MG63 (cell line): ENCODE results near the gene NRL. TPM values are rescaled to one million over a fixed set of nuclear protein-coding genes. Genes with fewer than 3 reads are reported as not detected.

Experiments
- DNase-seq: peaks from one replicate; pipeline ENCODE4 v3.0.0-alpha.2; 2020
- H3K27me3 ChIP-seq: fragments of 250-450 bp; sonication (Bioruptor Pico); 2 replicates; pipeline ENCODE4 v1.5.1; 2020; ENCODE audit warnings: mild to moderate bottlenecking, moderate library complexity
- H3K36me3 ChIP-seq: fragments of 250-450 bp; sonication (Bioruptor Pico); 2 replicates; pipeline ENCODE4 v1.5.1; 2020; ENCODE audit warnings: mild to moderate bottlenecking, moderate library complexity
- H3K4me3 ChIP-seq: fragments of 250-450 bp; sonication (Bioruptor Pico); 2 replicates; pipeline ENCODE4 v1.5.1; 2020; ENCODE audit warnings: mild to moderate bottlenecking, moderate library complexity
- H3K9me3 ChIP-seq: fragments of 250-450 bp; sonication (Bioruptor Pico); 2 replicates; pipeline ENCODE4 v1.5.1; 2020; ENCODE audit warnings: mild to moderate bottlenecking, moderate library complexity
- total RNA-seq: library from RNA; depleted of rRNA; stranded (reverse); fragments of >200 nt; shearing (Covaris generic); gene quantifications from 2 replicates; pipeline ENCODE4 v1.2.3, GENCODE V29; 2014; ENCODE audit warnings: low replicate concordance

The NRL gene
- total RNA-seq, 1 experiment from 2014 or later = 4.9 TPM

DNA sequence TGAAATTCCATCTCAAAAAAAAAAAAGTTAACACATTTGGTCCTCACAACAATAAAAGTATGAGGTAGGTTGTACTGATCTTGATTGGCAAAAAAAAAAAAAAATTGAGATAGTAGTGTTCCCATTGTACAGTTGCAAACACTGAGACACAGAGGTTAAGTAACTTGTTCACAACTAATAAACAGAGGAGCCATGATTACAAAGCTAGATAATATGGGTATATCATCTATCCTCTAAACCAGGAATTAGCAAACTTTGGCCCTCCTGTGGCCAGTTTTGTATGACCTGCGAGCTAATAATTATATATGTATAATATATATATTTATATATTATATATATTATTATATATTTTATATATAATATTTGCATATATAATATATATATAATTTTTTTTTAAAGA lies 19.0 kb upstream of the NRL start:
- peaks cover 6% of the 10 kb centered on the region; the same call in 1 of the 2 replicates for H3K36me3 ChIP-seq
- no peak for DNase-seq

DNA sequence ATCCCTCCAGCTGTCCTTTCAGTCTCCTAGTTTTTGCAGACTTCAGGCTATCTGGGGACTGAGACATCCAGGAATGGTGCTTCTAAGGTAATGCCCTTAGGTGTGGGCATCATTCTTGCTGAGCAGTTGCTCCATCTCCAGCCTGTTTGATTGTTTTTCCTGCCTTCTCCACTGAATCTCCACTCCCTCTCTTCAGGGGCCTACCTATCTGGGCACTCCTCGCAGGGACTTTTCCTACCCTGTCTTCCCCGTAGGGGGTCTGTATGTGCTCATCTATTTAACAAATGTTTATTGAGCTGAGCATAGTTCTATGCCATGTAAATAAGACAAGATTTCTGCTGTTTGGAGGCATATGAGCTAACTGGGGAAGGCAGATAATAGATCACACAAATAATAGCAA lies 18.2 kb upstream of the NRL start:
- DNase-seq = no peak
- H3K4me3 ChIP-seq = no peak overlapping the region
- peaks cover 3% of the 10 kb centered on the region; the same call in 1 of the 2 replicates for H3K36me3 ChIP-seq
- H3K27me3 ChIP-seq = no peaks in the 10 kb centered on the region
- no peaks in the 10 kb centered on the region for H3K9me3 ChIP-seq

More for the DNA sequence above, 19.0 kb upstream of the NRL start:
- Histone ChIP-seq H3K9me3 (no peaks in the 10 kb centered on the region), H3K27me3 (no peaks in the 10 kb centered on the region), H3K4me3 (no peak overlapping the region)

DNA sequence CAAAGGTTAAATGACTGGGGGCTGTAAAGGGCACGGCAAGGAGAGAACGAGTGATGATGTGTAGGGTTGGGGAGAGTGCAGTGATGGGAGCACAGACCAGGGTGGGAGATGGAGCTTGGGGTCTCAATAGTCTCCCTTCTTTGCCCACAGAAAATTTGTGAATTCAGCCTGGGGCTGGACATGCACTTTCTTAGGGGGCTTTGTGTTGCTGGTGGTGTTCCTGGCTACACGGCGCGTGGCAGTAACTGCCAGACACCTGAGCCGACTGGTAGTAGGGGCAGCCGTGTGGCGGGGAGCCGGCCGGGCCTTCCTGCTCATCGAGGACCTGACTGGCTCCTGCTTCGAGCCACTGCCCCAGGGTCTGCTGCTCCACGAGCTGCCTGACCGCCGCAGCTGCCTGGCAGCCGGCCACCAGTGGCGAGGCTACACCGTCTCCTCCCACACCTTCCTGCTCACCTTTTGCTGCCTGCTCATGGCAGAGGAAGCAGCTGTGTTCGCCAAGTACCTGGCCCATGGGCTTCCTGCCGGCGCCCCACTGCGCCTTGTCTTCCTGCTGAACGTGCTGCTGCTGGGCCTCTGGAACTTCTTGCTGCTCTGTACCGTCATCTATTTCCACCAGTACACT lies 17.4 kb upstream of the NRL start:
- Histone ChIP-seq H3K36me3 (no peaks in the 10 kb centered on the region; the same call in 1 of the 2 replicates), H3K27me3 (no peaks in the 10 kb centered on the region), H3K4me3 (no peak overlapping the region), H3K9me3 (no peaks in the 10 kb centered on the region)
- no peak for DNase-seq

DNA sequence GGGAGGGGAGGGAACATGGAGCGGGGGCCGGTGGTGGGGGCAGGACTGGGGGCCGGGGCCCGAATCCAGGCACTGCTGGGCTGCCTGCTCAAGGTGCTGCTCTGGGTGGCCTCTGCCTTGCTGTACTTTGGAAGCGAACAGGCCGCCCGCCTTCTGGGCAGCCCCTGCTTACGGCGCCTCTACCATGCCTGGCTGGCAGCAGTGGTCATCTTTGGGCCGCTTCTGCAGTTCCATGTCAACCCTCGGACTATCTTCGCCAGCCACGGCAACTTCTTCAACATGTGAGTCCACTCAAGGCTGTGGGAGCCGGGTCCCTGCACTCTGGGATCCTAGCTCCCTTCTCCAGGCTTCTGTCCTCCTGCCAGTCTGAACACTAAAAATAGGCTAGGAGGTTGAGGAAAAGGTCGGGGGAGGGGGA lies 16.8 kb upstream of the NRL start:
- DNase-seq = no peak
- Histone ChIP-seq H3K4me3 (no peak overlapping the region), H3K9me3 (no peaks in the 10 kb centered on the region), H3K27me3 (no peaks in the 10 kb centered on the region), H3K36me3 (no peaks in the 10 kb centered on the region)

DNA sequence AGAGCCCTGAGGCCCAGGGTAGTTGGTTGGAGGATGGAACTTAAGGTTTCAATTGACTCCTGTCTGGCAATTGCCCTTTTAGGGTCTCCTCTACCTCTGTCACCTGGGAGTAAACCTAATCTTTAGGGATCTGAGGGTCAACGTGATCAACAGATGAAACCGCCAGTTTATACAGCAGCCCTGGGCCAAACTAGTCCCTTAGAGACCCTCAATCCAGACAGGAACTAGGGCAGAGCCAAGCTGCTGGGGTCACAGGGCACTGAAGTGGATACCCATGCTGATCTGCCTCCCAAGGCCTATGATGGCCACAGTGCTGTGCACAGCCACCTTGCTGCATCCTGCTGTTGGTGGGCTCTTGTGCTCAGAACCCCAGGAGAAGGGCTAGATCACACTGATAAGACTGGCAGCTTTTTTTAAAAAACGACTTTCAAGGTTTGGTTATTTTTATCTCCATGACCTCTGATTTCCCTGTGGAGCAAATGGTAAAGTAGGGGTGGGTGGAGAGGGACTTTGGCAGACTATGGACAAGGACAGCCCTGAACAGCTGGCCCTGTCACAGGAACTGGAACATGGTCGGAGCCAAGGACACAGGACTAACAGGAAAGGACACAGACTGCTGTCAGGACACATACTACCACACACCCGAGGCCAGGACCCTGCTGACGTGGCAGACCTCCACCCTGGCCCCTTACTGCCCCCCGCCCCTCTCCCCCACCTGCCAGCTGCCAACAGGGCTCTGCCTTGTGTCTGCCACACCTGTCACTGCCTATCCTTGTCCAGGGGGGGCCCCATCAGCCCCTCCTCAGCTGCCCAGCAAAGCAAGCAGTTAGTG lies 16.2 kb upstream of the NRL start:
- Histone ChIP-seq H3K4me3 (no peak overlapping the region), H3K36me3 (no peaks in the 10 kb centered on the region), H3K27me3 (no peaks in the 10 kb centered on the region), H3K9me3 (no peaks in the 10 kb centered on the region)
- DNase-seq = no peak

DNA sequence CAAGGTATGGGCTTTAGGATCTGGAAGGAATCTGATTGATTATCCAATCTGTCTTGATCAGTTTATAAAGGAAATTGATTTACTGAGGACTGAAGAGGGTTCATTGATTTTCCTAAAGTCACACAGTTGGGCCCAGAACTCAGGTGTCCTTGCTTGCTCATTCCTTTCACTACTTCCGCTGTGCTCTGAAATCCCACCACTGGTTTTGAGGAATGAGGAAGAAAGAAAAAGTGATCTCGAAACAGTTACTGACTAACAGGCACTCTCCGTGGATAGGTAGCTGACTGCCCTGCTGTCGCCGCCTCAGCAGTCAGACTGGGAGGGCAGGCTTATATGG lies 15.6 kb upstream of the NRL start, which contains the start of gene FITM1:
Gene FITM1 (plus strand): TSS at position 280 of the 337 bp plus-strand sequence. CDS start 905 bp downstream, outside the sequence.
- no peaks in the 10 kb centered on the region for H3K9me3 ChIP-seq
- no peak within 1 kb of the TSS for H3K4me3 ChIP-seq
- no peaks in the 10 kb centered on the region for H3K27me3 ChIP-seq
- no peaks in the 10 kb centered on the region for H3K36me3 ChIP-seq
- DNase-seq = no peak

DNA sequence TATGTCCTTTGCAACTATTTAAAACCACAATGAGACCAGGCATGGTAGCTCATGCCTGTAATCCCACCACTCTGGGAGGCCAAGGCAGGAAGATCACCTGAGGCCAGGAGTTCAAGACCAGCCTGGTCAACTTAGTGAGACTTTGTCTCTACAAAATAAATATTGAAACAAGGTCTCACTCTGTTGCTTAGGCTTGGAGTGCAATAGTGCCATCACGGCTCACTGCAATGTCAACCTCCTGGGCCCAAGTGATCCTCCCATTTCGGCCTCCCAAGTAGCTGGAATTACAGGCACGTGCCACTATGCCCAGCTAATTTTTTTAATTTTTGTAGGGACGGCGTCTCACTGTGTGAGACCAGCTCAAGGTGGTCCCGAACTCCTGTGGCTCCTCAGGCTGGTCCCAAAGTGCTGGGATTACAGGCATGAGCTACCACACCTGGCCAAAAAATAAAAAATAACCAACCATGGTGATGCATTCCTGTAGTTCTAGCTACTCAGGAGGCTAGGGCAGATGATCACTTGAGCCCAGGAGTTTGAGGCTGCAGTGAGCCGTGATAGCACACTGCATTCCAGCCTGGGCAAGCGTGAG lies 14.8 kb upstream of the NRL start:
- Histone ChIP-seq H3K36me3 (no peaks in the 10 kb centered on the region), H3K4me3 (no peak overlapping the region), H3K9me3 (no peaks in the 10 kb centered on the region), H3K27me3 (no peaks in the 10 kb centered on the region)
- no peak for DNase-seq

DNA sequence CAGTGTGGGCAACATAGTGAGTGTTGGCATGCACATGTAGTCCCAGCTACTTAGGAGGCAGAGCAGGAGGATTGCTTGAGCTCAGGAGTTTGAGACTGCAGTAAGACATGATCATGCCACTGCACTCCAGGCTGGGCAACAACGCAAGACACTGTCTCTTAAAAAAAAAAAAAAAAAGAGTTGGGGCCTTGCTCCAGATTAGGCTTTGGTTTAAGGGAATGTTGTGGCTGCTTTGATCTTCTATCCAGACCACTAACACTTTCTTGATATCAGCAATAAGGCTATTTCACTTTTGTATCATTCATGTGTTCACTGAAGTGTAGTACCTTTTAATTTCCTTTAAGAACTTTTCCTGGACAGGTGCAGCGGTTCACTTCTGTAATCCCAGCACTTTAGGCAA lies 12.9 kb upstream of the NRL start:
- Histone ChIP-seq H3K4me3 (no peak overlapping the region), H3K36me3 (no peaks in the 10 kb centered on the region), H3K9me3 (no peaks in the 10 kb centered on the region), H3K27me3 (no peaks in the 10 kb centered on the region)
- DNase-seq = no peak

DNA sequence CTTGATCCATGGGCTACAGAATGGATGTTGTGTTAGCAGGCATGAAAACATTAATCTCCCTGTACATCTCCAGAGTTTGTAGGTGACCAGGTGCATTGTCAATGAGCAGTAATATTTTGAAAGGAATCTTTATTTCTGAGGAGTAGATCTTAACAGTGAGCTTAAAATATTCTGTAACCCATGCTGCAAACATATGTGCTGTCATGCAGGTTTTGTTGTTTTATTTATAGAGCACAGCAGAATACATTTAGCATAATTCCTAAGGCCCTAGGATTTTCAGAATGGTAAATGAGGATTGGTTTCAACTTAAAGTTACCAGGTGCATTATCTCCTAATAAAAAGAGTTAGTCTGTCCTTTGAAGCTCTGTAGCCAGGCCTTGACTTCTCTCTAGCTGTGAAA lies 12.2 kb upstream of the NRL start:
- Histone ChIP-seq H3K4me3 (no peak overlapping the region), H3K27me3 (no peaks in the 10 kb centered on the region), H3K9me3 (no peaks in the 10 kb centered on the region), H3K36me3 (no peaks in the 10 kb centered on the region)
- DNase-seq = no peak

DNA sequence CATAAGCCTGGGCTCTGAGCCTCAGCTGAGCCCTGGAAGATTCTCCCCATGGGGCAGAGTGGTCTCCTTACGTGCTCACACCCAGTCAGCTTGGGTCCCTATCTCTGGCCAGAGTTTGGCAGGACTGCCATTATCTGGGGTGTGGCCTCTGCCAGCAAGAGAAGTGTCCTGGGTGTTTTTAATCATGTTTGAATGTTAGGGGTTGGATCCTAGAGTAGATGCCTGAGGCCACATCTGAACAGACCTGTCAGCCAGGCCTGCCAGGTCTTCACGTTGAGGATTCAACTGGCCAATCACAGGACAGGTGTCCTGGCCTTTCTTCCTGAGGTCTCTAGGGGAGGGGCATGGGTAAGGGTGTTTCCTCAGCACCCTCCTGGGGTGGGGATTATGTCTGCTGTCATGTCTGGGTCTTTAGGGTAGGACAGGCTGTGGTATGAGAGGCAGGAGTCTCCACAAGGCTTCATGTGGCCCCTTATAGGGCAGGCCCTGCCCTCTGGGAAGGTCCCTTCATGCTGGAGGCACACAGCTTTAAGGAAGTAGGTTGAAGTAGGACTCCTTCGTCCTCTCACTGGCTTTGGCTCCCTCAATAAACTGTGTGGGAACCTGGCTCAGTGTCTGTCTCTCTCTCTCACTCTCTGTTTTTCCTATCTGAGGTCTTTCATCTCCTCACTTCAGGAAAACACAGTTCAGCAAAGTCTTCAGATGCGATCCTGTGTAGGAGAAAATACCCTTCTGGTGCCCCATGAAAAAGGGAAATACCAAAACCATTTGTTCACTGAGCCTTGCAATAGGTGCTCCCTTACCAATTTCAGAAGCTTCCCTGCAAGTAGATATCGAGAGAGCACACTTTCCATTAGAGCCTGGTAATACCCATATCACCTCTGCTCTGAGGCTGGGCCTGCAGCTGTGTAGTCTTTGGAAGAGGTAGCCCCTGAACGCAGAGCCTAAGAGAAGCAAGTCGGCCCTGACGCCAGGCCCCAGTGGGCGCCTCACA lies 9.0 kb upstream of the NRL start:
- Histone ChIP-seq H3K27me3 (no peaks in the 10 kb centered on the region), H3K4me3 (no peak overlapping the region), H3K36me3 (no peaks in the 10 kb centered on the region), H3K9me3 (no peaks in the 10 kb centered on the region)
- no peak for DNase-seq

DNA sequence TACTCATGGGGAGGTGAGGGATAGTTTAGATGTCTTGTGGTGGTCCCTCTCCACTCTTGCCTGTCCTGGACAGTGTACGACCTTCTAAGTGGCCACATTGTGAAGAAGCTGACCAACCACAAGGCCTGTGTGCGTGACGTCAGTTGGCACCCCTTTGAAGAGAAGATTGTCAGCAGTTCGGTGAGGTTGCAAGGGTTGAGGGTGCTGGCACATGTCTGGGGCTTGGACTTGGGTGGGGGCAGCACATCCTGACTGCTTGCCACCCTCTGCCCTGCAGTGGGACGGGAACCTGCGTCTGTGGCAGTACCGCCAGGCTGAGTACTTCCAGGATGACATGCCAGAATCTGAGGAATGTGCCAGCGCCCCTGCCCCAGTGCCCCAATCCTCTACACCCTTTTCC lies 8.1 kb upstream of the NRL start:
- Histone ChIP-seq H3K4me3 (no peak overlapping the region), H3K27me3 (no peaks in the 10 kb centered on the region), H3K9me3 (no peaks in the 10 kb centered on the region), H3K36me3 (no peaks in the 10 kb centered on the region)
- DNase-seq = no peak

DNA sequence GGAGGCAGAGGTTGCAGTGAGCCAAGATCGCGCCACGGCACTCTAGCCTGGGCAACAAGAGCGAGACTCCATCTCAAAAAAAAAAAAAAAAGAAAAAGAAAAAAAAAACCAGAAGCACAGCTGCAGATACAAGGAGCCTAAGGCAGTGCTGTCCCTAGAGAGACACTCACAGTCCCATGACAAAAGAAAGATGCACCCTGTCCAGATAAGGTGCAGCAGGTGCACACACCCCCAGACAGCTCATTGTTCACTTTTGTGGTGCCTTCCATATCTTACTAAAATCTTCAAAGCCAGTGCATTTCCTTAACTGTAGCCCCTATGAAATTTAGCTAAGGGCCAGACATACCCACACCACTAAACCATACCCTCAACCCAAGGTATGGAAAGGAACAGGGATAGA lies 7.7 kb upstream of the NRL start:
- no peak overlapping the region for H3K4me3 ChIP-seq
- no peak for DNase-seq
- H3K36me3 ChIP-seq = no peaks in the 10 kb centered on the region
- no peaks in the 10 kb centered on the region for H3K9me3 ChIP-seq
- no peaks in the 10 kb centered on the region for H3K27me3 ChIP-seq

DNA sequence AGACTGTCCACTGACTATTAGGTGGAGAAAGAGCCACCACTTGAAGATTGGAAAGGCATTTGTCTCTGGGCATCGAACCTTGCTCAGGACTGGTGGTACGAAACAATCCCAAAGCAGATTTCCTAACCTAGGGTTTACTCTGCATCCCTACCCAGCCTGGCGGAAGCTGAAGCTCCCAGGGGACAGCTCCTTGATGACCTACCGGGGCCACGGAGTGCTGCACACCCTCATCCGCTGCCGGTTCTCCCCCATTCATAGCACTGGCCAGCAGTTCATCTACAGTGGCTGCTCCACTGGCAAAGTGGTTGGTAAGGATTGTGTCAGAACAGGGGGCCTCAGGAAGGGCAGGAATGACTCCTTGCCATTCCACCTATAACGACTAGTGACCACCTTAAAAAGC lies 6.5 kb upstream of the NRL start:
- DNase-seq = no peak
- H3K4me3 ChIP-seq = no peak overlapping the region
- H3K9me3 ChIP-seq = no peaks in the 10 kb centered on the region
- no peaks in the 10 kb centered on the region for H3K27me3 ChIP-seq
- H3K36me3 ChIP-seq = no peaks in the 10 kb centered on the region

DNA sequence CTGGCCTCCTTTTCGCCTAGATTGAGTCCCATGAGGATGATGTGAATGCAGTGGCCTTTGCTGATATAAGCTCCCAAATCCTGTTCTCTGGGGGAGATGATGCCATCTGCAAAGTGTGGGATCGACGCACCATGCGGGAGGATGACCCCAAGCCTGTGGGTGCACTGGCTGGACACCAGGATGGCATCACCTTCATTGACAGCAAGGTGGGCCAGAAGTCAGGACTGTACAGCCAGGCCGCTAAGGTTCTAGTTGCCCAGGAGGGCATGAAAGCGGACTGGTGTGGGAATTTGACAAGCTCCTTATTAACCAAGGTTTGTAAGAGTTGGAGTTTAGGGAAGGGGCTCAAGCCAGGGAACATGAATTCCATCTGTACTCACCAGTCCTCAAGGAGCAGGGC lies 4.9 kb upstream of the NRL start:
- DNase-seq = no peak
- Histone ChIP-seq H3K4me3 (no peak overlapping the region), H3K36me3 (no peaks in the 10 kb centered on the region), H3K27me3 (no peaks in the 10 kb centered on the region), H3K9me3 (no peaks in the 10 kb centered on the region)

DNA sequence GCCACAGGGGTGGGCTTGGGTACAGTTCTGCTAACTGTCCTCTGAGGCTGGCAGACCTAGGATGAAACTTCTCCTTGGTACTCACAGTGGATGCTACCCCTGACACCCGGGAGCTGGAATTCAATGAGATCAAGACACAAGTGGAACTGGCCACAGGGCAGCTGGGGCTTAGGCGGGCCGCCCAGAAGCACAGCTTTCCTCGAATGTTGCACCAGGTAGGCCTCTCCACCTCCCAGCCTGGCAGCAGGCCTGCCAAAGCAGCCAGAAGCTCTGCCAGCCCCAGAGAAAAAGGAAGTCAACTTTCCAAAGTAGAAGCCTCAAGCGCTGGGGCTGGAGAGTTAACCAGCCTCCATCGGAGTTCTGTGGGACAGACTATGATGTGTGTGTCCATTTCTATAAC lies 2.4 kb upstream of the NRL start:
- H3K36me3 ChIP-seq = no peaks in the 10 kb centered on the region
- H3K9me3 ChIP-seq = no peaks in the 10 kb centered on the region
- DNase-seq = no peak
- H3K4me3 ChIP-seq = no peak overlapping the region
- H3K27me3 ChIP-seq = no peaks in the 10 kb centered on the region

DNA sequence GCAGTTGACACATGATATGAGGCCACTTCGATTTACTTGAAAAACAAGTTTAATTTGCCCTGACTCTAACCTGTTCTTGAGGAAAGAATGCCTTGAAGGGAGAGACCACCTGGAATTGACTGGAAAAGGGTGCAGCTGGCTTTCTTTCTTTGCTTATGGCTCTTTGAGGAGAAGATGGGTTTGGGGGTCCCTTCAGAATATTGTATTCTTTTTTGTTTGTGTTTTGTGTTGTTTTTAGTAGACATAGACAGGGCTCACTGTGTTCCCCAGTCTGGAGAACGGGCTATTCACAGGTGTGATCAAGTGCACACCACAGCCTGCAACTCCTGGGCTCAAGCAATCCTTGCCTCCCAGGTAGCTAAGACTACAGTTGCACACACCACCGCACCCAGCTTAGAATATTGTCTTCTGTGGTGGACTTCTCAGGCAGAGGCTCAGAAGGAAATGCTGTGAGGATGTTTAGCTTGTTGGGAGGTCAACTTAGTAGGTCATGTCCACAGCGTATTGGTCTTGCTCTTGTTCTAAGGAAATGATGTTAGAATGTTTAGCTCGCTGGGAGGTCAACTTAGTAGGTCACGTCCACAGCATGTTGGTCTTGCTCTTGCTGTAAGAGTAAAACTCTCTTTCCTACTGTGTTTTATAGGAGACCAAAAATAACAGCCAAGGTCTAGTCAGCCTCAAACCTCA lies 1.5 kb upstream of the NRL start:
- Histone ChIP-seq H3K4me3 (no peak overlapping the region), H3K27me3 (no peaks in the 10 kb centered on the region), H3K9me3 (no peaks in the 10 kb centered on the region), H3K36me3 (no peaks in the 10 kb centered on the region)
- DNase-seq = no peak
